ENCODE measurements around the gene BAIAP2L1. TPM values are rescaled to one million over a fixed set of nuclear protein-coding genes. Genes with fewer than 3 reads are reported as not detected.
"Not testable (repeated sequence)": the region's sequence is repeated elsewhere in the genome, so short reads cannot be mapped to it uniquely, and the experiment has no call there.

The BAIAP2L1 gene
- total RNA-seq, 1 donor from 2014 or later, result 19.7 TPM

DNA sequence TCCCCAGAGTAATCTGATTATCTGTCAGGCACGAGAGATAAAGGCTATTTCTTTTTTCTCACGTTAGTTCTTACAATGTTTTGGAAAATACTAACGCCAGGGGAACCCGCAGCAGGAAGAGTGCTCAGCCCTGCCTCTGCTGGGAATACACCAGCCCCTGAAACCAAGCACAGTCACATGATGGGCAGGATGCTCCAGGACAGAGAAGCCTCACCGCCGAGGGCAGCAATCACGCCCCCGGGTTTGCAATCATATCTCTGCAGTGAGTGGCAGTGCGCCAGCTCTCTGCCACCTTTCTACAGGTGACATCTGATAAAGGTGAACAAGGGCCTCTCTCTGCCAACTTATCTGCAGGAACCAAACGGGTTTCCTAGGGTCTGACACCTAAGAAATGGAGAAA, 79.6 kb downstream of the BAIAP2L1 start:
- Histone ChIP-seq H3K36me3 (ENCODE audit: control insufficient read depth, insufficient read depth, low read length) (peaks cover 10% of the 10 kb centered on the region), H3K4me3 (ENCODE audit: low read depth, low read length) (no peak overlapping the region), H3K27me3 (ENCODE audit: control insufficient read depth, insufficient read depth, low read length) (no peaks in the 10 kb centered on the region)
- TF ChIP-seq, protein P1, sequence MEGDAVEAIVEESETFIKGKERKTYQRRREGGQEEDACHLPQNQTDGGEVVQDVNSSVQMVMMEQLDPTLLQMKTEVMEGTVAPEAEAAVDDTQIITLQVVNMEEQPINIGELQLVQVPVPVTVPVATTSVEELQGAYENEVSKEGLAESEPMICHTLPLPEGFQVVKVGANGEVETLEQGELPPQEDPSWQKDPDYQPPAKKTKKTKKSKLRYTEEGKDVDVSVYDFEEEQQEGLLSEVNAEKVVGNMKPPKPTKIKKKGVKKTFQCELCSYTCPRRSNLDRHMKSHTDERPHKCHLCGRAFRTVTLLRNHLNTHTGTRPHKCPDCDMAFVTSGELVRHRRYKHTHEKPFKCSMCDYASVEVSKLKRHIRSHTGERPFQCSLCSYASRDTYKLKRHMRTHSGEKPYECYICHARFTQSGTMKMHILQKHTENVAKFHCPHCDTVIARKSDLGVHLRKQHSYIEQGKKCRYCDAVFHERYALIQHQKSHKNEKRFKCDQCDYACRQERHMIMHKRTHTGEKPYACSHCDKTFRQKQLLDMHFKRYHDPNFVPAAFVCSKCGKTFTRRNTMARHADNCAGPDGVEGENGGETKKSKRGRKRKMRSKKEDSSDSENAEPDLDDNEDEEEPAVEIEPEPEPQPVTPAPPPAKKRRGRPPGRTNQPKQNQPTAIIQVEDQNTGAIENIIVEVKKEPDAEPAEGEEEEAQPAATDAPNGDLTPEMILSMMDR (IDR thresholded peaks at IDR 0.05; ENCODE audit: insufficient read depth, low read length, severe bottlenecking), result no peak
- no peak for DNase-seq (ENCODE audit: low read depth)
- FAIRE-seq, result no peak

DNA sequence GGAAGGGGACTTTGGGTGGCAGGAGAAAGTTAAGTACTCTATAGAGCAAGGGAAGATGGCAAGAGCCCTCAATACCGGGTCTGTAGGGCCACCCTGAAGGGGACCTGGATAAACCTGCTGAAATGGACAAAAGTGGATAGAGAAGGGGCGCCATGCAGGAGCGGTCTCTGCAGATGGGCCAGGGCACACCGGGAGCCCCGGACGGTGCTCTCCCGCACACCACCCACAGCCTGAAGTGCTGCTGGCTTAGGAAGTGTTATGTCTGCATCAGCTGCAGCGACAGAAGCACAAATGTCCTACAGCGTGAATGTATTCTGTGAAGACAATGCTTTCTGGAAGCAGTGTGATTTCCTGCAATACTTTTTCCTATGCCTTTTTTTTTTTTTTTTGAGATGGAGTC, 81.7 kb downstream of the BAIAP2L1 start:
- no peaks in the 10 kb centered on the region for H3K27me3 ChIP-seq (ENCODE audit: control insufficient read depth, insufficient read depth, low read length)
- FAIRE-seq (no peak), DNase-seq (ENCODE audit: low read depth) (no peak)
- TF ChIP-seq, protein P1 (IDR thresholded peaks at IDR 0.05; ENCODE audit: insufficient read depth, low read length, severe bottlenecking), result no peak
- H3K36me3 ChIP-seq (ENCODE audit: control insufficient read depth, insufficient read depth, low read length), result peaks cover 15% of the 10 kb centered on the region
- H3K4me3 ChIP-seq (ENCODE audit: low read depth, low read length), result no peak overlapping the region

DNA sequence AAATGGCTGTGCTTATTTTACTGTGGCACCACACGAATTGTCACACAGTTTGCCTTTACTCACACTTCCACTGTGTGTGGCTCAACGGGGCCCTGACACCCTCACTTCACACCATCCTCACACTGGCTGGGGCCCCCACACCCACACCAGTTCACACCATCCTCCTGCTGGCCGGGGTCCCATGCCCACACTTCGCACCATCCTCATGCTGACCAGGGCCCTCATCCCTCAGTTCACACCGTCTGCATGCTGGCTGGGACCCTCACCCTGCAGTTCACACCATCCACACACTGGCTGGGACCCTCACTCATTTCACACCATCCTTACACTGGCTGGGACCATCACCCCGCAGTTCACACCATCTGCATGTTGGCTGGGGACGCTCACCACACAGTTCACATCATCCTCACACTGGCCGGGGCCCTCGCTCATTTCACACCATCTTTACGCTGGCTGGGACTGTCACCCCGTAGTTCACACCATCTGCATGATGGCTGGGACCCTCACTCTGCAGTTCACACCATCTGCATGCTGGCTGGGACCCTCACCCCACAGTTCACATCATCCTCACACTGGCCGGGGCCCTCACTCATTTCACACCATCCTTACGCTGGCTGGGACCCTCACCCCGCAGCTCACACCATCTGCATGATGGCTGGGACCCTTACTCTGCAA, 83.4 kb downstream of the BAIAP2L1 start:
- no peak overlapping the region for H3K4me3 ChIP-seq (ENCODE audit: low read depth, low read length)
- H3K27me3 ChIP-seq (ENCODE audit: control insufficient read depth, insufficient read depth, low read length), result no peaks in the 10 kb centered on the region
- DNase-seq (ENCODE audit: low read depth) (no peak), FAIRE-seq (no peak)
- TF ChIP-seq, protein P1 (IDR thresholded peaks at IDR 0.05; ENCODE audit: insufficient read depth, low read length, severe bottlenecking), result no peak
- H3K36me3 ChIP-seq (ENCODE audit: control insufficient read depth, insufficient read depth, low read length), result peaks cover 16% of the 10 kb centered on the region

DNA sequence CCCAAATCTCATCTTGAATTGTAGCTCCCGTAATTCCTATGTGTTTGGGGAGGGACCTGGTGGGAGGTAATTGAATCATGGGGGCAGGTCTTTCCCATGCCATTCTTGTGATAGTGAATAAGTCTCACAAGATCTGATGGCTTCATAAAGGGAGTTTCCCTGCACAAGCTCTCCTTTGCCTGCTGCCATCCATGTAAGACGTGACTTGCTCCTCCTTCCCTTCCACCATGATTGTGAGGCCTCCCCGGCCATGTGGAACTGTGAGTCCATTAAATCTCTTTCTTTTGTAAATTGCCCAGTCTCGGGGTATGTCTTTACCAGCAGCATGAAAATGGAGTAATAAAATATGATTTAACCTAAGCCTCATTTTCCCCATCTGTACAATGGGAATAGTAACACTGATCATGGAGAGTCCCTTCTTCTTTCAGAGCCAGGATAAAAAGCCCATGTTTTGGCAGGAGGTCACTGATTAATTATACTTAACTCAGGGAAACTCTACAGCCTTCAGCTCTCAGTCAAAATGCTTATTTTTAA, 84.8 kb downstream of the BAIAP2L1 start:
- peaks cover 19% of the 10 kb centered on the region for H3K36me3 ChIP-seq (ENCODE audit: control insufficient read depth, insufficient read depth, low read length)
- FAIRE-seq; DNase-seq (ENCODE audit: low read depth); H3K4me3 ChIP-seq (ENCODE audit: low read depth, low read length); H3K27me3 ChIP-seq (ENCODE audit: control insufficient read depth, insufficient read depth, low read length): not testable (repeated sequence)

DNA sequence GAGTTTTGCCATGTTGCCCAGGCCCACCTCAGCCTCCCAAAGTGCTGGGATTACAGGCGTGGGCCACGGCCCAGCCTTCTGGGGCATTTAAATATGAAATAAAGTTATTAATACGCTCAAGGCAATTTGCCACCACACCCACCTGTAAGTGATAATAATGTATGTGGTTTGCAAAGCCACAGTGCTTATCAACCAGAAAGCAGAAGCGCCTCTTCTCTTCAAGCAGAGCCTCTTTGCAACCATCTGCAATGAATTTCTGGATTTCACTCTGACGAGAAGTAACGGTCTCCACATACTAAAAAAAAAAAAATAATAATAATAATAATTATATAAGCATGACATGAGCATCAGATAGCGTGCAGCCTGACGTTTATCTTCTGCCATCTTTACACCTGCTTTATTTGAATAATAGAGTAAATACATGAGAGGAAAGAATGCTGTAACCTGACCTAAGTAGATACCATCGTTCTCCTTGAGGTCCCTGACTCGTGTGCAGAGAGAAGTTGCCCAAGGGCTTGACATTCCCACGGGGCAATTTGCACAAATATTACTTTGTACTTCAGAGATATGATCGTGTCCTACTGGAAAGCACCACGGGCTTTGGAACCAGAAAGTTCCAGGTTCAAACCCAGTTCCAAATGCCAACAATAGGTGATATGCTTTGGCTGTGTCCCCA, 85.4 kb downstream of the BAIAP2L1 start:
- FAIRE-seq, result no peak
- Histone ChIP-seq H3K4me3 (ENCODE audit: low read depth, low read length) (no peak overlapping the region), H3K27me3 (ENCODE audit: control insufficient read depth, insufficient read depth, low read length) (no peaks in the 10 kb centered on the region), H3K36me3 (ENCODE audit: control insufficient read depth, insufficient read depth, low read length) (peaks cover 22% of the 10 kb centered on the region)
- TF ChIP-seq, protein P1 (IDR thresholded peaks at IDR 0.05; ENCODE audit: insufficient read depth, low read length, severe bottlenecking), result no peak
- DNase-seq (ENCODE audit: low read depth), result no peak

DNA sequence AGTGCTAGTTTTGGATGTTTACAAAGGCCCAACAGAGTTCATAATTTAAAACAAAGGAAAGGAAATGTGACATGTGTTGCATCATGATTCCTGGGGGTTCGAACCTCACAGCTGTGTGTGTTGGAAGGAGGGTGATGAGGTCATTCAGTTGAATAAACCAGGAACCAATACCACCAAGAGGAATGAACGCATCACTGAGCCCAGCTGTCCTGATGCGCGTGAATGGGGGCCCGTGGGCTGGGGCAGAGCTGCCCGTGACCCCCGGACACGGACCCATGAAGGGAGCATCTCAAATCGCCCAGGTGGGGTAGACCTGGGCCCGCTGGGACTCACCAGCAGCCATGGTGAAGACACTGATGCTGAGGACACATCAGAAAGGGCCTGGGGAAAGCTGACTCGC, 86.4 kb downstream of the BAIAP2L1 start:
- FAIRE-seq, result no peak
- no peak overlapping the region for H3K4me3 ChIP-seq (ENCODE audit: low read depth, low read length)
- TF ChIP-seq, protein P1 (IDR thresholded peaks at IDR 0.05; ENCODE audit: insufficient read depth, low read length, severe bottlenecking), result no peak
- DNase-seq (ENCODE audit: low read depth), result peak; percentile 20
- no peaks in the 10 kb centered on the region for H3K27me3 ChIP-seq (ENCODE audit: control insufficient read depth, insufficient read depth, low read length)
- peaks cover 20% of the 10 kb centered on the region for H3K36me3 ChIP-seq (ENCODE audit: control insufficient read depth, insufficient read depth, low read length)

Measured in bronchial epithelial cell (primary cell).